AG09319 (cell line): ENCODE data around the gene ABCB9.

ENCODE experiments used
- DNase-seq: peaks from one replicate; pipeline ENCODE4 v3.0.0-alpha.2; 2010; ENCODE audit warnings: low read depth; ENCODE audit errors: extremely low read depth
- CTCF ChIP-seq: IDR thresholded peaks from 2 replicates; pipeline ENCODE4 v1.5.1; 2011; ENCODE audit warnings: low read depth, mild to moderate bottlenecking, inconsistent platforms, low read length, moderate library complexity

Gene ABCB9

GRCh38 chr12:122965321-122965751, 927 bp downstream of the ABCB9 start:
- TF ChIP-seq CTCF, result no peak
- DNase-seq, result no peak

DNA sequence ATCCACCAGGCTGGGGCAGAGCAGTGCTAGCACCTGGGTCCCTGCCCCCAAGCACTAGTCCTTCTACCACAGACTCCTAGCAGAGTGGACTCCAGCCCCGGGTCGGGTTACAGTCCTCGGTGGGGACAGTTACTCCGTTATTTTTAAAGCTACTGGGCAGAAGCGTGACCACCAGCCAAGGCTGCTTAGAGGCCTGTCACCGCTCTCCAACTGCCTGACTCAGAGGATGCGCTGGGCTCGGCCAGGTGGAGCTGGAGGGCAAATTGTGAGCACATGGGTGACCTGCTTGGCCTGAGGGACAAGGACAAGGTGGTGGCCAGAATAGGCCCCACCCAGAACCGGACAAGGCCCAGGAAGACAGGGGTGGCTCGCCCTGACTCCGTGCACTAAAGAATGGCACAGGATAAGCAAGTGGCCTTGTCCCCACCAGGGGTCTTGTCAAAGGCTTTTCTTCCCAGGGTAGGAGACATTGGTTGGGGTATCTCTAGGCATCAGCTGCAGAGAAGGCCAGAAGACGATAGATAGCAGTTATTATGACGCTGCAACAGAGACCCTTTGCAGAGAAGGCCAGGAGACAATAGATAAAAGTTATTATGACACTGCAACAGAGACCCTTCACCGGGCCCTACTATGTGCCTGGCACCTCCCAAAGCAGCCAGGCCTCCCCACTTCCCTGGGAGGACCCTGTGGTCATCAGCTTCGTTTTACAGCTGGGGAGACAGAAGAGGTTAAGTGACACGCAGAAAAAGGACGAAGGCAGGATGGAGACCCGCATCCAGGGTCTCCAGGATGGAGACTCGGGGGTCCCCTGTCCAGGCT, 1.6 kb downstream of the ABCB9 start:
- TF ChIP-seq CTCF, result no peak
- no peak for DNase-seq

DNA sequence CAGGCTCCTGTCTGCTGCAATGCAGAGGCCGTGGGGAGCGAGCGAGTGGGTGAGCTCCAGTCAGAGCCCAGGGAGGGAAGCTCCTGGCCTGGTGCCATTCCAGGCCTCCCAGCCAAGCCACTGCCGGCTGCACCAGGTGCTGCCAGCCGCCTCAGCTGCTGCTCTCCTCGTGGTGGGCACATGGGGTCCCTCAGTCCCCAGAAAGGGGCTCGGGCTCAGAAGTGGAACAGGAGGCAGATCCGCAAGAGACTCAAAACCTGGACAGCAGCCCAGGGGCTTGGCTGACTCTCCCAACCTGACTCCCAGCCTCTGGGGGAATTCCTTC, 2.4 kb downstream of the ABCB9 start:
- no peak for DNase-seq
- TF ChIP-seq CTCF, result no peak

DNA sequence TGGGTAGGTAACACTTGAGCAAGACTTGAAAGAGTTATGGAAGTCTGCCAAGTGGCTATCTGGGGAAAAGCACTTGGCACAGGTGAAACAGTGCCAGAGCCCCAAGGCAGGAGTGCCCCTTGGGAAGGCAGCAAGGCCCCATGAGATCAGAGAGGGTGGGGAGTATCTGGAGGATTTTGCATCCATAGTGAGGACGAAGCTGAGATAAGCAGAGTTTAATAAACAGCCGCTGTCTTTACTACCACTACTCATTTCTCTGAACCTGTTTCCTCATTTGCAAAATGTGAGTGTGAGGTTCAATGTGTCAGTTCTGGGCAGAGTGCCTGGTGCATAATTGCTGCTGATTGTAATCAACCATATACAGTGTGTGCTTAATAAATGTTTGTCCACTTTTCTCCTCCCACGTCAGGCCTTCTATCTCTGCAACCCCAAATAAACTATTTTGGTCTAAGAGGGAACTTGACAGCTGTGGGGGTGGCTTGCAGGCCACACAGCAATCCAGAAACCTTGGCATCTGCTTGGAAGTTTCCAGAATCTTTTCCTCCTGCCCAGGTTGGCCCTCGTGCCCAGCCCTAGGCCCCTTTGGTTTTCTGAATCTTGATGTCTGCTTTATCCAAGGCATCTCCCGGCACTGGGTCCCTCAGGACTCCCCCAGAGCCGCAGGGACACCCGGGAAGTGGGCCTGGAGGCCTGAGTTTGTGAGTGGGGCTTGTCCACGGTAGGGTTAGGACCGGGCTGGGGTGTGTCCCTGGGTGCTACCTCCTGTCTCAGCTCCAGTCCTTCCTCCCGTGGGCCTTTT, 4.5 kb downstream of the ABCB9 start:
- TF ChIP-seq CTCF, result no peak
- no peak for DNase-seq

DNA sequence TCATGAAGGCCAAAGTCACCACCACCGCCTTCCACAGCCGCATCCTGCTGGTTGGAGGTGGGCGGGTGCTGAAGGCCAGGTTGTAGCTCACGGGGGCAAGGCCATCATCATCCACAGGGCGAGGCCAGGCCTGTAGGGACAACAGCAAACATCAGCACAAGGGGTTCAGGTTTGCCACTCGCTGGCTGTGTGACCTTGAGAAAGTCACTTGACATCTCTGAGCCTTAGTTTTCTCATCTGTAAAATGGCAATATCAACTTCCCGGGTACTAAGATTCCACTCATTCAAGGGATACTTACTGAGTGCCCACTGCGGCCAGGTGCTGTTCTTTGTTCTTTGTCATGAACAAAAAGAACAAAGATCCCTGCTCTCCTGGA, 6.1 kb downstream of the ABCB9 start:
- no peak for DNase-seq
- TF ChIP-seq CTCF, result no peak

DNA sequence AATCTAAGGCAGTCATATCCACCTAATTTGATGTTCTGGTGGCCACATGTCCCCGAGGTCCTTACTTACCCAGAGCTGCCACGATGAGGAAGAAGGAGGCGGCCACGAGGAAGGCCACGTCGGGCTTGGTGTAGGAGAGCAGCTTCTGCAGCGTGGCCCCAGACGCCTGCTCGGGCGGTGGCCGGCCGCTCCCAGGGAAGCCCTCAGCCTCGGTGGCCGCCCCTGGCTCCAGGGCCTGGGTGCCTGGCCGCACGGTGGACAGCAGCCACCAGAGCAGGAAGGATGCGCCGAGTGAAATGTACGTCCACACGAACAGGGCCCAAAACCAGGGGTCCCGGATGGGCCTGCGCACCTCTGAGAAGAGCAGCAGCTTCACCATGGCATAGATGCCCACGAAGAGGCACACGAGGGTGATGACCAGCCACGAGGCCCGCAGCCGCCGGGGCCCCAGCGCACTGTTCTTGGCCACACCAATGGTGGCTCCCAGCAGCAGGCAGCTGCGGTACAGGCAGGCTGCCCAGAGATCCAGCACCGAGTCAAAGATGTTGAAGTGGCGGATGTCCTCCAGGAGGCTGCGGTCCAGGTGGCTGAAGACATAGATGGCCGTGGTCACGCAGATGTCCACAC, 6.6 kb downstream of the ABCB9 start:
- no peak for DNase-seq
- TF ChIP-seq CTCF, result no peak

DNA sequence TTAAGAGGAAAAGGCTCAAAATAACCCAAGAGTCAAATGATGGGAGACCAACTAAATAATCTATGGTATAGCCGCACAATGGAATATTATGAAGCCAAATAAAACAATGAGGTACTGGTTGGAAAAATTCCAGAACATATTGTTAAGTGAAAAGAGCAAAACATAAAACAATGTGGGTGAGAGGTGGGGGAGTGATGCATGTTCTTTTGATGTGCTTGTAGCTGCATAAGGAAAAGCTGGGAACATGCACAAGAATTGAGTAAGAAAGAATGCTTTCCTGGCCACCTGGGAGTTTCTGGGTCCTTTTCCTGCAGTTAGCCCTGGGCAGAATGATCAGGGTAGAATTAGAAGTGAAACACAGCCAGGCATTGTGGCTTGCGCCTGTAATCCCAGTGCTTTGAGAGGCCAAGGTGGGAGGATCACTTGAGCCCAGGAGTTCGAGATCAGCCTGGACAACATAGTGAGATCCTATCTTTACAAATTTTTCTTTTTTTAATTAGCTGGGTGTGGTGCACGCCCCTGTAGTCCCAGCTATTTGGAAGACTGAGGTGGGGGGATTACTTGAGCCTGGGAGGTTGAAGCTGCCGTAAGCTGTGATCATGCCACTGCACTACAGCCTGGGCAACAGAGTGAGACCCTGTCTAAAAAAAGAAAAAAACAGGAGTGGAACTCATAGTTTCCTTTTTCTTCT, 7.9 kb downstream of the ABCB9 start:
- no peak for TF ChIP-seq CTCF
- no peak for DNase-seq
